Hippocampal formation (tissue), 2 donors: Measurements from ENCODE around the gene CORO1A.
A peak's percentile ranks its signal among the peaks of the same experiment; 100 is the strongest.
"Not testable (repeated sequence)": the region's sequence is repeated elsewhere in the genome, so short reads cannot be mapped to it uniquely, and the experiment has no call there.

ENCODE experiments used
- DNase-seq, 2 donors: peaks; one replicate each; lab custom pipeline; 2025; lab: John Stamatoyannopoulos, UW

CORO1A gene

GRCh38 chr16:30170145-30170544 lies 13.3 kb upstream of the CORO1A start:
- not testable (repeated sequence) for DNase-seq

DNA sequence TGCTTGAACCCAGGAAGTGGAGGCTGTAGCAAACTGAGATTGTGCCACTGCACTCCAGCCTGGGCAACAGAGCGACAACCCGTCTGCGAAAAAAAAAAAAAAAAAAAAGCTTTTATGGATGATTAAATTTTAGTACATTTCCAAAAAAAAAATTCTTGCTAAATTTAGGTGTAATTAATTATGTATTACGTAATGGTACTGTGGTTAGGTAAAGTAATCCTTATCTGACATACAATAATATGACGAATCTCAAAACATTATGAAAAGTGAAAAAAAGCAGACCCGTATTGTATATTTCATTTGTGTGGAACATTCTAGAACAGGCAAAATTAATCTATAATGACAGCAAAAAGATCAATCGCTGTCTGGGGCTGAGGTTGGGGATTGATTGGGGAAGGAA lies 10.3 kb upstream of the CORO1A start:
- no peak for DNase-seq

GRCh38 chr16:30176876-30177275 lies 6.5 kb upstream of the CORO1A start:
- DNase-seq, result not testable (repeated sequence)

- DNase-seq, result no peak
Observed at GRCh38 chr16:30179195-30179594, 4.2 kb upstream of the CORO1A start.

DNA sequence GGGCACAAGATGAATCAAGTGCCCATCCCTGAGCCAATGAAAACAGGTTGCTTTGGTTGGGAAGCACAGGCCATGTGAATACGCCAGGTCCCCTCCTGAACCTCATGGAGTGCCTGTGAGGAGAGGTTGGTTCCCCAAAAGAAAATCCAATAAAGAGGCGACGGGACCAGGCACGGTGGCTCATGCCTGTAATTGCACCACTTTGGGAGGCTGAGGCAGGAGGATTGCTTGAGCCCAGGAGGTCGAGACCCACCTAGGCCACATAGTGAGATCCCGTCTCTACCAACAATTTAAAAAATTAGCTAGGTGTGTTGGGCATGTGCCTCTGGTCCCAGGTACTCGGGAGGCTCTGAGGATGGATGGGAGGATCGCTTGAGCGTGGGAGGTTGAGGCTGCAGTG lies 3.5 kb upstream of the CORO1A start:
- DNase-seq, result no peak

- no peak for DNase-seq
Observed at GRCh38 chr16:30180741-30181140, 2.7 kb upstream of the CORO1A start.

DNA sequence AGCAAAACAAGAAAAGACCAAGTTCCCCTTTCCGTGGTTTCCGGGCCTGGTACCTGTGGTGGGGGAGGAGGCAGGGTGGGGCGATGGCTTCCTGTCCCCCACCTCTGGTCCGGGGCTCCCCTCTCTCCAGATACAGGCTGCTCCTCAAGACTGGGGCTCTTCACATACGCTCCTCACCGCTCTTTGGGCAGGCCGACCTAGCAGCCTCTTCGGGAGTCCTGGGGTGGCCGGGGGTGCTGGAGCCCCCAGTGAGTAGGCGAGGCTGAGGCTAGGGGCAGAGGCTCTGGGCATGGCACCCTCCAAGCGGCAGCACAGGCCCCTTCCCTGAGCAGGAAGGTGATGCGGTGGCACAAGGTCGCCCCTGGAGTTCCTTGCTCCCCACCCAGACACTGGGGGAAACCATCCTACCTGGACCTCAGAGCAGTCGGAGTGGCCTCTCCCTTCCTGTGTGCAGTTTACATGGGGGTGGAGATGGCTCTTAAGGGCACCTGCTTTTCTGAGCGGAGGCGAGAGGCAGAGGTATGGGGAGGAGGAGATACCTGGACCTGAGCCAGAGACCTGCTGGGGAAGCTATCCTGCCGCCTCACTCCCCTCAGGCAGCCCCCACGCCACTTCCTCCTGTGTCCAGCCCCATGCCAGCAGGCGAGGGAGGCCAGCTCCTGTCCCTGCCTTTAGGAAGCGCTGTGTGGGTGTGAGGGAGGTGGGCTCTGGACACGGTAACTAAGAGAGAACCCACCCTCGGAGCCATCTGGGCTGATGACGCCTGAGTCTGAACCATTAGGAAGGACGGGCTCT lies 891 bp downstream of the CORO1A start:
- peak in 1 of 2 donors; percentile 29 for DNase-seq

- no peak for DNase-seq
Observed at GRCh38 chr16:30184891-30185682, 1.7 kb downstream of the CORO1A start.

DNA sequence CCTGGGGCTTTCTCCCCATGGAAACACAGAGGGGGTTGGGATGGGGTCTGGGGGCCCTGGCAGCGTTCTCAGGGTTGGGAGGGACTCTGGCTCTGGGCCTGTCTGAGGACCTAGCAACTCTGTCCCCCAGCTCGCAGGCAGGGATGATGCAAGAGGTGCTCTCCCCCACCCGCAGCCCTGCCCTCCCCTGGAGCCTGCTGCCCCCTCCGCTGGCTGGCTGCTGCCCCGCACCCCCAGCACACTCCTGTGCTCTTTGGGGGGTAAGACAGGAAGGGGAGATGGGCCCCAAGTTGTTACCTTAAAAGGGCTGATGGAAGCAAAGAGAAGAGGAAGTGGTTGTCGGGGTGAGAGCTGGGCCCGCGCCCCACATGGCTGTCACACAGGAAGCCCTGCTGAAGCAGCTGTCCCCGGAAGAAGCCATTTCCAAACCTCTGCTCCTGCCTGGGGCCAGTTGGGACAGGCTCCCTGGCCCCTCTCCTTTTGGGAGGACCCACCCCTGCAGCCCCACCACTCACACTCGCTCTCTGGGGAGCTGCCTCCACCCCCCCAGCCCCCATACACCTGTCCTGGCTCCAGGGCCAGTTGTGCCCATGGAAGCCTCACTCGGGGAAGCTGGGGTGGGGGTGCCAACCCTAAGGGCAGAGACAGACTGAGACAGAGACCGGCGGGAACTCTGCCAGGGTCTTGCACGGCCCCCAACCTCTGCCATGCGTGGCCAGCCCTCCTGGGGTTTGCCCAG lies 2.5 kb downstream of the CORO1A start:
- peak; percentile 20 to 56 for DNase-seq

DNA sequence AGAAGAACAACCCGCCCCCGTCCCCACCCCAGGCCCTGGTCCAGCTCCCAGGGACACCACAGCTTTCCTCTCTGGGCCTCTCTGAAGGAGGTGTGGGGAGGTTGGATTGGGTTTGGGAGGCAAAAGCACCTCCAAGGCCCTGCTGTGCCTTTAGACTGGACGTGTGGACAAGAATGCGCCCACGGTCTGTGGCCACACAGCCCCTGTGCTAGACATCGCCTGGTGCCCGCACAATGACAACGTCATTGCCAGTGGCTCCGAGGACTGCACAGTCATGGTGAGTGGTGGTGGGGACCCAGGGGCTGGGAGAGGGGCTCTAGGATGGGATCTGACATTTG lies 3.0 kb downstream of the CORO1A start:
- DNase-seq, result no peak

DNA sequence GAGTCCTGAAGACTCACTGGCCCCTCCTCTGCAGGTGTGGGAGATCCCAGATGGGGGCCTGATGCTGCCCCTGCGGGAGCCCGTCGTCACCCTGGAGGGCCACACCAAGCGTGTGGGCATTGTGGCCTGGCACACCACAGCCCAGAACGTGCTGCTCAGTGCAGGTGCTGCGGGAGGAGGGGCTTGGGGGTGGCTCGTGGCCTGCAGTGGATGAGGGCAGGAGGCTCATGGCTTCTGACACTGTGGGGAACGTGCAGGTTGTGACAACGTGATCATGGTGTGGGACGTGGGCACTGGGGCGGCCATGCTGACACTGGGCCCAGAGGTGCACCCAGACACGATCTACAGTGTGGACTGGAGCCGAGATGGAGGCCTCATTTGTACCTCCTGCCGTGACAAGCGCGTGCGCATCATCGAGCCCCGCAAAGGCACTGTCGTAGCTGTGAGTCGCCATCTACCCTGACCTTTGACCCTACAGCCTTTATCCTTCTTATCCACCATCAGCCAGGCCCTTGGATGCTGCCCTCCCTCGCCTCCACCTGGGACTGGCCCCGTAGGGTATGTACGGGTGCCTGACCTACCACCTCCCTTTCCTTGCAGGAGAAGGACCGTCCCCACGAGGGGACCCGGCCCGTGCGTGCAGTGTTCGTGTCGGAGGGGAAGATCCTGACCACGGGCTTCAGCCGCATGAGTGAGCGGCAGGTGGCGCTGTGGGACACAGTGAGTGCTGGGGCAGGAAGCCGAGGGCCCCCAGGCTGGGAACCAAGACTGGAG lies 3.6 kb downstream of the CORO1A start:
- DNase-seq, result peak in 1 of 2 donors; percentile 7

- DNase-seq, result no peak
Observed at GRCh38 chr16:30187556-30187865, 4.1 kb downstream of the CORO1A start.

GRCh38 chr16:30187971-30188561 lies 4.7 kb downstream of the CORO1A start:
- no peak for DNase-seq

DNA sequence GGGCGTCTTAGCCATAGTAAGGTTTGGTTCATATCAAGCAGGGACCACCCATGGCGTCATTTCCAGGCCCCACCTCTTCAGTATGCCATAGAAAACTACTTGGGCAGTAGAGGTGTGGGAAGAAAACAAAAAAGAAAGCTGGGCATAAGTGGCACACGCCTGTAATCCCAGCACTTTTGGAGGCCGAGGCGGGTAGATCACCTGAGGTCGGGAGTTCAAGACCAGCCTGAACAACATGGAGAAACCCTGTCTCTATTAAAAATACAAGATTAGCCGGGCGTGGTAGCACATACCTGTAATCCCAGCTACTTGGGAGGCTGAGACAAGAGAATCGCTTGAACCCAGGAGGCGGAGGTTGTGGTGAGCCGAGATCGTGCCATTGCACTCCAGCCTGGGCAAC lies 7.8 kb downstream of the CORO1A start:
- DNase-seq, result not testable (repeated sequence)

DNA sequence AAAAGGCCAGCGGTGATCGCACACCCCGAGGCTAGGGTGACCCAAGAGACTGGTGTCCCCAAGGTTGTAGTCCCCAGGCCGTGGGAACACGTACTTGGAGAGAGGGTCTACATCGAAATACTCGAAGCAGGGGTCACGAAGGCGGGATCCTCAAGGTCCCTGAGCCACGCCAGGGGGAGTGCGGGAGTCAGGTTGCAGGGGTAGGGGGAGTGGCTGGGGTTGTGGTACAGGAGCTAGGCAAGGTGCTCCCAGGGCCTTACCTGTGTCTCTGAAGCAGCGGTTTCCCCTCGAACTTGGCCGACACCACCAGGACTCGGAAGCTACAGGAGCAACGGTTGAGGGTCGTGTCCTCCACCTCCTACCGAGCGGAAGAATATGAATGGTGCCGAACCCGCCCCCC lies 9.7 kb downstream of the CORO1A start:
- not testable (repeated sequence) for DNase-seq

GRCh38 chr16:30193615-30194014 lies 10.2 kb downstream of the CORO1A start, which contains the start of the genes BOLA2B and SLX1A:
Gene BOLA2B, minus strand, starts transcription at chr16:30193666. Its CDS starts 71 bp downstream, at chr16:30193595.
Gene SLX1A, plus strand, starts transcription at chr16:30193875. Its CDS starts 210 bp downstream, at chr16:30194085.
- DNase-seq, result not testable (repeated sequence)

- DNase-seq, result not testable (repeated sequence)
Observed at GRCh38 chr16:30194172-30194925, 10.9 kb downstream of the CORO1A start.

DNA sequence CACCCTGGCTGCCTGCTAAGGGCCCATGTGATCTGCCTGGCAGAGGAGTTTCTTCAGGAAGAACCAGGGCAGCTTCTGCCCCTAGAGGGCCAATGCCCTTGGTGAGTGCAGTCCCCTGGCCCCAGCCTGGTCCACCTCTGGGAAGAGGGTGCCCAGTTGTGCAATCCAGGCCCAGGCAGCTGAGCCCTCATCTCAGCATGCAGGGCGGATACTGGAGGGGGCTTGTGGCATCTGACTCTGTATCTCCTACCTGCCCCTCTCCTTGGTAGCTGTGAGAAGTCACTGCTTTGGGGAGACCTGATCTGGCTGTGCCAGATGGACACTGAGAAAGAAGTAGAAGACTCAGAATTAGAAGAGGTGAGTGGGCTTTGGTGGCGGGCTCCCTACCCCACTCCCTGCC lies 13.6 kb downstream of the CORO1A start:
- DNase-seq, result not testable (repeated sequence)

- DNase-seq, result not testable (repeated sequence)
Observed at GRCh38 chr16:30199049-30199448, 15.6 kb downstream of the CORO1A start, which contains the start of gene SULT1A3. Gene SULT1A3, plus strand, starts transcription at chr16:30199255. Its CDS starts 1,474 bp downstream, at chr16:30200729.

DNA sequence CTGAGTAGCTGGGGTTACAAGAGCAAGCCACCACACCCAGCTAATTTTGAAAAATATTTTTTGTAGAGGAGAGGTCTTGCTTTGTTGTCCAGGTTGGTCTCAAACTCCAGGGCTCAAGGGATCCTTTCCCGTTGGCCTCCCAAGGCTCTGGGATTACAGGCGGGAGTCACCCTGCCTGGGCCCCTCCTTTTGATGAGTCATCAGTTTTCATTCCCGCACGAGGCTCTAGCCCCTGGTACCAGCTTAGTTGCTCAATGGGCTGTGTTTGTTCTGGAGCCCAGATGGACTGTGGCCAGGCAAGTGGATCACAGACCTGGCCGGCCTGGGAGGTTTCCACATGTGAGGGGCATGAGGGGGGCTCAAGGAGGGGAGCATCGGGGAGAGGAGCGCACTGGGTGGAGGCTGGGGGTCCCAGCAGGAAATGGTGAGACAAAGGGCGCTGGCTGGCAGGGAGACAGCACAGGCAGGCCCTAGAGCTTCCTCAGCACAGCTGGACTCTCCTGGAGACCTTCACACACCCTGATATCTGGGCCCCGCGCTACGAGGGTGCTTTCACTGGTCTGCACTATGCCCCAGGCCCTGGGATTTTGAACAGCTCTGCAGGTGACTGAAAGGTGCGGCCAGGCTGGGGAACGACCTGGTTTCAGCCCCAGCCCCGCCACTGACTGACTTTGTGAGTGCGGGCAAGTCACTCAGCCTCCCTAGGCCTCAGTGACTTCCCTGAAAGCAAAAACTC lies 16.4 kb downstream of the CORO1A start:
- not testable (repeated sequence) for DNase-seq
